ENCODE results near the gene NRXN3.

Gene NRXN3

GRCh38 chr14:78298298-78298697 is 128.1 kb downstream of the NRXN3 start:
- in situ Hi-C loops (cut with MboI; ENCODE audit: low sequenced_read_pairs): no loop called here
- no peaks in the 10 kb centered on the region for H3K36me3 ChIP-seq (replicated peaks)
- no peak for DNase-seq (ENCODE audit: low spot score in 2 of 2)
- H3K9me3 ChIP-seq: no peaks in the 10 kb centered on the region
- no peak overlapping the region for H3K4me3 ChIP-seq
- peaks cover 5% of the 10 kb centered on the region; the same call in 1 of the 2 replicates for H3K27me3 ChIP-seq (ENCODE audit: low read depth)
- no peaks in the 10 kb centered on the region for H3K4me1 ChIP-seq

GRCh38 chr14:78302841-78303240 is 132.7 kb downstream of the NRXN3 start:
- Histone ChIP-seq H3K4me1 (no peaks in the 10 kb centered on the region), H3K4me3 (no peak overlapping the region), H3K9me3 (no peaks in the 10 kb centered on the region), H3K27me3 (ENCODE audit: low read depth) (no peaks in the 10 kb centered on the region), H3K36me3 (replicated peaks) (no peaks in the 10 kb centered on the region)
- DNase-seq (ENCODE audit: low spot score in 2 of 2): no peak
- in situ Hi-C loops (cut with MboI; ENCODE audit: low sequenced_read_pairs): no loop called here

- H3K4me3 ChIP-seq: no peak overlapping the region
- no peaks in the 10 kb centered on the region for H3K9me3 ChIP-seq
- in situ Hi-C loops (cut with MboI; ENCODE audit: low sequenced_read_pairs): no loop called here
- H3K27me3 ChIP-seq (ENCODE audit: low read depth): 0 out of 2 replicates have a peak, but pooled peaks cover 3% of the 10 kb centered on the region
- H3K36me3 ChIP-seq (replicated peaks): no peaks in the 10 kb centered on the region
- no peak for DNase-seq (ENCODE audit: low spot score in 2 of 2)
- H3K4me1 ChIP-seq: no peaks in the 10 kb centered on the region
Observed at GRCh38 chr14:78307671-78308070, 137.5 kb downstream of the NRXN3 start.

- Histone ChIP-seq H3K27me3 (ENCODE audit: low read depth) (0 out of 2 replicates have a peak, but pooled peaks cover 6% of the 10 kb centered on the region), H3K4me1 (no peaks in the 10 kb centered on the region), H3K4me3 (no peak overlapping the region), H3K9me3 (no peaks in the 10 kb centered on the region), H3K36me3 (replicated peaks) (no peaks in the 10 kb centered on the region)
- in situ Hi-C loops (cut with MboI; ENCODE audit: low sequenced_read_pairs): no loop called here
- no peak for DNase-seq (ENCODE audit: low spot score in 2 of 2)
Observed at GRCh38 chr14:78308079-78308478, 137.9 kb downstream of the NRXN3 start.

- Histone ChIP-seq H3K9me3 (no peaks in the 10 kb centered on the region), H3K4me3 (no peak overlapping the region), H3K4me1 (peaks cover 4% of the 10 kb centered on the region; the same call in 1 of the 2 replicates), H3K36me3 (replicated peaks) (no peaks in the 10 kb centered on the region), H3K27me3 (ENCODE audit: low read depth) (0 out of 2 replicates have a peak, but pooled peaks cover 6% of the 10 kb centered on the region)
- in situ Hi-C loops (cut with MboI; ENCODE audit: low sequenced_read_pairs): no loop called here
- DNase-seq (ENCODE audit: low spot score in 2 of 2): no peak
Observed at GRCh38 chr14:78310272-78310671, 140.1 kb downstream of the NRXN3 start.

GRCh38 chr14:78313499-78313898 is 143.3 kb downstream of the NRXN3 start:
- no peaks in the 10 kb centered on the region for H3K9me3 ChIP-seq
- H3K4me3 ChIP-seq: no peak overlapping the region
- H3K27me3 ChIP-seq (ENCODE audit: low read depth): 0 out of 2 replicates have a peak, but pooled peaks cover 6% of the 10 kb centered on the region
- peaks cover 4% of the 10 kb centered on the region; the same call in 1 of the 2 replicates for H3K4me1 ChIP-seq
- no peaks in the 10 kb centered on the region for H3K36me3 ChIP-seq (replicated peaks)
- in situ Hi-C loops (cut with MboI; ENCODE audit: low sequenced_read_pairs): no loop called here
- no peak for DNase-seq (ENCODE audit: low spot score in 2 of 2)

GRCh38 chr14:78314484-78314883 is 144.3 kb downstream of the NRXN3 start:
- in situ Hi-C loops (cut with MboI; ENCODE audit: low sequenced_read_pairs): no loop called here
- Histone ChIP-seq H3K36me3 (replicated peaks) (no peaks in the 10 kb centered on the region), H3K4me3 (no peak overlapping the region), H3K4me1 (peaks cover 4% of the 10 kb centered on the region; the same call in 1 of the 2 replicates), H3K27me3 (ENCODE audit: low read depth) (0 out of 2 replicates have a peak, but pooled peaks cover 6% of the 10 kb centered on the region), H3K9me3 (no peaks in the 10 kb centered on the region)
- DNase-seq (ENCODE audit: low spot score in 2 of 2): no peak

- DNase-seq (ENCODE audit: low spot score in 2 of 2): no peak
- Histone ChIP-seq H3K36me3 (replicated peaks) (no peaks in the 10 kb centered on the region), H3K9me3 (no peaks in the 10 kb centered on the region), H3K4me1 (peaks cover 4% of the 10 kb centered on the region; the same call in 1 of the 2 replicates), H3K4me3 (no peak overlapping the region), H3K27me3 (ENCODE audit: low read depth) (0 out of 2 replicates have a peak, but pooled peaks cover 6% of the 10 kb centered on the region)
- in situ Hi-C loops (cut with MboI; ENCODE audit: low sequenced_read_pairs): no loop called here
Observed at GRCh38 chr14:78316052-78316451, 145.9 kb downstream of the NRXN3 start.

GRCh38 chr14:78316786-78317185 is 146.6 kb downstream of the NRXN3 start:
- no peaks in the 10 kb centered on the region for H3K9me3 ChIP-seq
- H3K4me1 ChIP-seq: peaks cover 4% of the 10 kb centered on the region; the same call in 1 of the 2 replicates
- in situ Hi-C loops (cut with MboI; ENCODE audit: low sequenced_read_pairs): no loop called here
- H3K27me3 ChIP-seq (ENCODE audit: low read depth): 0 out of 2 replicates have a peak, but pooled peaks cover 6% of the 10 kb centered on the region
- H3K36me3 ChIP-seq (replicated peaks): no peaks in the 10 kb centered on the region
- no peak for DNase-seq (ENCODE audit: low spot score in 2 of 2)
- H3K4me3 ChIP-seq: no peak overlapping the region

GRCh38 chr14:78319406-78319805 is 149.2 kb downstream of the NRXN3 start:
- Histone ChIP-seq H3K36me3 (replicated peaks) (no peaks in the 10 kb centered on the region), H3K9me3 (no peaks in the 10 kb centered on the region), H3K4me3 (no peak overlapping the region), H3K4me1 (no peaks in the 10 kb centered on the region), H3K27me3 (ENCODE audit: low read depth) (no peaks in the 10 kb centered on the region)
- no peak for DNase-seq (ENCODE audit: low spot score in 2 of 2)
- in situ Hi-C loops (cut with MboI; ENCODE audit: low sequenced_read_pairs): no loop called here

- Histone ChIP-seq H3K36me3 (replicated peaks) (no peaks in the 10 kb centered on the region), H3K9me3 (no peaks in the 10 kb centered on the region), H3K4me3 (no peak overlapping the region), H3K27me3 (ENCODE audit: low read depth) (no peaks in the 10 kb centered on the region), H3K4me1 (no peaks in the 10 kb centered on the region)
- no peak for DNase-seq (ENCODE audit: low spot score in 2 of 2)
- in situ Hi-C loops (cut with MboI; ENCODE audit: low sequenced_read_pairs): no loop called here
Observed at GRCh38 chr14:78319887-78320635, 149.9 kb downstream of the NRXN3 start.

- no peaks in the 10 kb centered on the region for H3K27me3 ChIP-seq (ENCODE audit: low read depth)
- no peak overlapping the region for H3K4me3 ChIP-seq
- H3K4me1 ChIP-seq: no peaks in the 10 kb centered on the region
- H3K9me3 ChIP-seq: no peaks in the 10 kb centered on the region
- no peak for DNase-seq (ENCODE audit: low spot score in 2 of 2)
- no peaks in the 10 kb centered on the region for H3K36me3 ChIP-seq (replicated peaks)
- in situ Hi-C loops (cut with MboI; ENCODE audit: low sequenced_read_pairs): no loop called here
Observed at GRCh38 chr14:78324353-78324752, 154.2 kb downstream of the NRXN3 start.

GRCh38 chr14:78325911-78326310 is 155.7 kb downstream of the NRXN3 start:
- H3K36me3 ChIP-seq (replicated peaks): no peaks in the 10 kb centered on the region
- no peak for DNase-seq (ENCODE audit: low spot score in 2 of 2)
- H3K4me1 ChIP-seq: no peaks in the 10 kb centered on the region
- H3K9me3 ChIP-seq: no peaks in the 10 kb centered on the region
- H3K27me3 ChIP-seq (ENCODE audit: low read depth): no peaks in the 10 kb centered on the region
- in situ Hi-C loops (cut with MboI; ENCODE audit: low sequenced_read_pairs): no loop called here
- H3K4me3 ChIP-seq: no peak overlapping the region

- no peaks in the 10 kb centered on the region for H3K4me1 ChIP-seq
- DNase-seq (ENCODE audit: low spot score in 2 of 2): no peak
- in situ Hi-C loops (cut with MboI; ENCODE audit: low sequenced_read_pairs): no loop called here
- no peaks in the 10 kb centered on the region for H3K9me3 ChIP-seq
- no peak overlapping the region for H3K4me3 ChIP-seq
- H3K27me3 ChIP-seq (ENCODE audit: low read depth): no peaks in the 10 kb centered on the region
- no peaks in the 10 kb centered on the region for H3K36me3 ChIP-seq (replicated peaks)
Observed at GRCh38 chr14:78327426-78328221, 157.5 kb downstream of the NRXN3 start.
